GM19438 (cell line): ENCODE results near the gene URI1.
A peak's percentile ranks its signal among the peaks of the same experiment; 100 is the strongest.
"Not testable (repeated sequence)": the region's sequence is repeated elsewhere in the genome, so short reads cannot be mapped to it uniquely, and the experiment has no call there.

Experiments
- ATAC-seq: cut with Tn5 transposase; IDR thresholded peaks from one replicate; pipeline ENCODE4 v1.9.1; 2021; ENCODE audit warnings: low read depth; ENCODE audit not compliant: unreplicated experiment

Gene URI1

DNA sequence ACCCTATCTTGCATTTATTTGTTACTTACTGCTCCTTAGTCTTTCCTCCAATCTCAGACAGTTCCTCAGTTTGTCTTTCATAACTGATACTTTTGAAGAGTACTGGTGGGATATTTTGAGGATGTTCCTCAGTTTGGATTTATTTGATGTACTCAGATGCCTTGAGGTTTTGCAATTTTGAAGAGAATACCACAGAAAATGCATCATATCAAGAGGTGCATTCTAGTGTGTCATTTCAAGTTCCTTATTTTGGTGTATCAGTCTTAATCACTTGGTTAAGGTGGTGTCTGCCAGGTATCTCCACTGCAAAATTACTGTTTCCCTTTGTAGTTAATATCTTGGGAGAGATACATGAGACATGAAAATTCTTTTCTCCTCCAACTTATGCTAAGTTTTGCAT, 75.1 kb downstream of the URI1 start:
- no peak for ATAC-seq

DNA sequence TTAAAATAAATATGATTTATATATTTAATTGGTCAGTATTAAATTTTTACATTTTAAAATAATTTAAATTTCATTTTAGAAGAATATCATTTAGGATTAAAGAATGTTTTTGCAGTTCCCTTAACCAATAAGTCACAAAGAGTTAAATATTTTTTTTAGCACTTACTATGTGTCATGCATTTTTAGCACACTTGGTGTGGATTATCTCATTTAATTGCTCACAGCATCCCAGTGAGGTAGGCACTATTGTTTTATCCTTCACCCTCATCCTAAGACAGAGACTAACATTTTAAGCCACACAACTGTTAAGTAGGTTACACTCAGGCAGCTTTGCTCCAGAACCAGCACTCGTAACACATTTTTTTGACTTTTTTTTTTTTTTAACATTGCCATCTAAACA, 78.2 kb downstream of the URI1 start:
- no peak for ATAC-seq

DNA sequence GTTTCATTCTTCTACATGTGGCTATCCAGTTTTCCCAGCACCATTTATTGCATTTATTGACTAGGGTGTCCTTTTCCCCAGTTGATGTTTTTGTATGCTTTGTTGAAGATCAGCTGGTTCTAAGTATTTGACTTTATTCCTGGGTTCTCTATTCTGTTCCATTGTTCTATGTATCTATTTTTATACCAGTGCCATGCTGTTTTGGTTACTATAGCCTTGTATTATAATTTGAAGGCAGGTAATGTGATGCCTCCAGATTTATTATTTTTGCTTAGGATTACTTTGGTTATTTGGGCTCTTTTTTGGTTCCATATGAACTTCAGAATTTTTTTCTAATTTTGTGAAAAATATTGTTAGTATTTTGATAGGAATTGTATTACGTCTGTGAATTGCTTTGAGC, 80.6 kb downstream of the URI1 start:
- ATAC-seq = no peak

DNA sequence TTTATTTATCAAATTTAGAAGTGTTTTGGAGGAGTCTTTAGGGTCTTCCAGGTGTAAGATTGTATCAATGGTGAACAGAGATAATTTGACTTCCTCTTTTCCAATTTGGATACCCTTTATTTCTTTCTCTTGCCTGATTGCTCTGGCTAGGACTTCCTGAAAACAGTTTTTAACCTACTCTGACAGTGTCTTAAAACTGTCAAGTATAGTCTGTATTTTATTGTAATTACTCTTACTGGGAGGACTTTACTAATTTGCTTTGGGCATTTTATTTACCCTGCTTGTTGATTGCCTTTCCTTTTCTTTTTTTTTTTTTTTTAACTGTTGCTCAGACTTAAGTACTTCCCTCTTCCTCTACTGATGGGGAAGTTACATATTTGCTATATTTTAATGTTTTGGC, 81.3 kb downstream of the URI1 start:
- ATAC-seq = no peak

DNA sequence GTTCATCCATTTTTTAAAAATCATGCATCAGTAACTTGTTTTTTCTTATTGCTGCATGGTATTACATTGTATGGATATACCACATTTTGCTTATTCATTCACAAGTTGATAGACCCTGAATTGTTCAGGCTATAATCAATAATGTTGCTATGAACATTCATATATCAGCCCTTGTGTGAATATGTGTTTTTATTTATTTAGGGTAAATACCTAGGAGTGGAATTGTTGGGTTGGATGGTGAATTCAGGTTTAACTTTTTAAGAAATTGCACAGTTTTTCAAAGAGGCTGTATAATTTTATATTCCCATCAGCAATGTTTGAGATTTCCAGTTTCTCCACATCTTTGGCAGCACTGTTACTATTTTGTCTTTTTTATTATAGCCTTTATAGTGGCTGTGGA, 82.1 kb downstream of the URI1 start:
- ATAC-seq = no peak

DNA sequence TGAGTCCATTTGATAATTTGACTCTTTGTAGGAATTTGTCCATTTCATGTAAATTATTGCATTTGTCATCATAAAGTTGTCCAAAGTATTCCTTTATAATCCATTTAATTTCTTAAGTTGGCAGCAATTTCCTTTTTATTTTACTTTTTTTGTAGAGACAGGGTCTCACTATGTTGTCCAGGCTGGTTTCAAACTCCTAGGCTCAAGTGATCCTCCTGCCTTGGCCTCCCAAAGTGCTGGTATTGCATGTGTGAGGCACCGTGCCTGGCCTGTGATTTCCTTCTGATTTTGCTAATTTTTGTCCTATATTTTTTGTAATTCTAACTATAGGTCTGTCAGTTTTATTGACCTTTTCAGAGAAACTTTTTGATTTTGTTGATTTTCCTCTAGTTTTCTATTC, 84.9 kb downstream of the URI1 start:
- ATAC-seq = no peak

DNA sequence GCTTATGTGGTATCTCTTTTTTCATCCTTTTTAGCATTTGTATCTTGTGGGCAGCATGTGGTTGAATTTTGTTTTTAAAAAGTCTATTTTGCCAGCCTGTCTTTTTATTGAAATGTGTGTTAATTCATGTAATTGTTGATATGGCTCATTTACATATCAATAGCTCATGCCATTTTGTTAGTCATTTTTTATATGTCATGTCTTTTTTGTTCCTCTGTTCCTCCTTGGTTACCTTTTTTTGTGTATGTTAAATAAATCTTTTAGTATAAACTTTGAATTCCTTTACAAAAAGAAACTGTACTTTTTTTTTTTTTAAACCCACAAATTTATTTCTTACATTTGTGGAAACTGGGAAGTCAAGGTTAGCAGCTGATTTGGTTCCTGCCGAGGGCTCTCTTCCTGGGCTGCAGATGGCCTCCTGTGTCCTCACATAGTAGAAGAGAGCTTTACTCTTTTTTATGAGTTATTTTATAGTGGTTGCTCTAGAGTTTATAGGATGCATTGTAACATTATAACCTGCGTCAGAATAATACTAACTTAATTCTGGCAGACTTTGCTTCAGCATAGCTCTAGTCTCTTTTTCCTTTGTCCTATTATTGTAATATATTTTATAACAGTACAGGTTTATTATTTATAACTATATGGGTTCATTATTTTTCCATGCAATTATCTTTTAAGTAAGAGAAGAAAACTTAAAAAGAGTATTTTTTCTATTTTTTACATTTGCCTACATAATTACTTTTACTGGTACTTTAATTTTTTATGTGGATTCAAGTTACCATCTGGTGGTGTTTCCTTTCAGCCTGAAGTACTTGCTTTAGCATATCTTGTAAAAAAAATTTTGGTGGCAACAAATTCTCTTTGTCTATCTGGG, 86.3 kb downstream of the URI1 start:
- ATAC-seq = no peak

DNA sequence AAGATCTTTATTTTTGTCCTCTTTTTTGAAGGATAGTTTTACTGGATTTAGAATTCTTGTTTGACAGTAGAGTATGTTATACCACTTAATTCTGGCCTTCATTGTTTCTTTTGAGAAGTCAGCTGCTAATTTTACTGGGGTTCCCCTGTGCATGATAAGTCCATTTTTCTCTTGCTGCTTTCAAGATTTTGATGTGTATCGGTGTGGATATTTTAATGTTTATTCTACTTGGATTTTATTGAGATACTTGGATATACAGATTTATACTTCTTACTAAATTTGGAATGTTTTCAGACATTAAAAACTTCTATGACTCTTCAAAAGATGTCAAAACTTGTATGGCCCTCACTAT, 86.9 kb downstream of the URI1 start:
- ATAC-seq = no peak

DNA sequence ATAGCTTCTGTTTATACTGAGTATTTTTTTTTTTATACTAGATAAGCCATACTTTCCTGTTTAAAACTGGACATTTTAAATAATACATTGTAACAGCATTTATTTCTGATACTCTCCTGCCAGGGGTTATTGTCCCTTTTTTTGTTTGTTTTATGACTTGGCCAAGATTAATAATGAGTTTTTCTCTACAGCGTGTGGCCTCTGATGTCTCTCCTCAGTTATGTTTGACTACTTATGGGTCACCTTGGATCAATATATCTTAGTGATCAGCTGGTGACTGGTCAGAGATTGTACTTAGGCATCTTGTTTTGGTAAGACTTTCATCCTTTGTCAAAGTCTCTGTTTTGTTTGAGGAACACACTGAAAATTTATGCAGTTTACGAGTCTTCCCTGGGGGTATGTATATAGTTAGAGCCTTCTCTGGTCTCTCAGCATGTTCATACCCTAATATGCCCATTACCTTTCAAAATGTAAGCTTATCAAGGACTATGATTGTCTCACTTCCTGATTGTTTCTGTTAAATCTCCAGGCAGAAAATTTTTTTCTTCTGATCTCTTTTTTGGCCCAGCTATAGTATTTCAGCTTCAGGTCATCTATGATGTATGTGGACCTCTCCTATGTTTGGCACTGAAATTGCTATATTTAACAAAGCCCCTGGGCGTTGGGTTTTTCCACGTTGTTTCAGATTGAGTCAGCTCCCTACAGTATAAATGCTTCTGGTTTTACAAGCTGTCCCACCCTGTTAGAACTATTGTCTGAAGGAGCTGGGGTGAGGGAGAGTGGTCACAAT, 87.9 kb downstream of the URI1 start:
- ATAC-seq = peak; percentile 64

DNA sequence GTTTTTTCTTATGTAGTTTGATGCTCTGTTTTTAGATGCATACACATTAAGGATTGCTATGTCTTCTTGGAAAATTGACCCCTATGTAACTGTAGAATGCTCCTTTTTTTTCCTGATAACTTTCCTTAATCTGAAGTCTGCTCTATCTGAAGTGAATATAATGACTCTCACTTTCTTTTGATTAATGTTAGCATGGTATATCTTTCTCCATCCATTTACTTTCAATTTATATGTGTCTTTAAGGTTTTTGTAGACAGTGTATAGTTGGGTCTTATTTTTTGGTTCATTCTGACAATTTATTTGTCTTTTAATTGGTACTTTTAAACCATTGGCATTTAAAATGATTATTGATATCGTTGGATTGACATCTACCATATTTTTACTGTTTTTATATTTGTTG, 92.3 kb downstream of the URI1 start:
- ATAC-seq = no peak

DNA sequence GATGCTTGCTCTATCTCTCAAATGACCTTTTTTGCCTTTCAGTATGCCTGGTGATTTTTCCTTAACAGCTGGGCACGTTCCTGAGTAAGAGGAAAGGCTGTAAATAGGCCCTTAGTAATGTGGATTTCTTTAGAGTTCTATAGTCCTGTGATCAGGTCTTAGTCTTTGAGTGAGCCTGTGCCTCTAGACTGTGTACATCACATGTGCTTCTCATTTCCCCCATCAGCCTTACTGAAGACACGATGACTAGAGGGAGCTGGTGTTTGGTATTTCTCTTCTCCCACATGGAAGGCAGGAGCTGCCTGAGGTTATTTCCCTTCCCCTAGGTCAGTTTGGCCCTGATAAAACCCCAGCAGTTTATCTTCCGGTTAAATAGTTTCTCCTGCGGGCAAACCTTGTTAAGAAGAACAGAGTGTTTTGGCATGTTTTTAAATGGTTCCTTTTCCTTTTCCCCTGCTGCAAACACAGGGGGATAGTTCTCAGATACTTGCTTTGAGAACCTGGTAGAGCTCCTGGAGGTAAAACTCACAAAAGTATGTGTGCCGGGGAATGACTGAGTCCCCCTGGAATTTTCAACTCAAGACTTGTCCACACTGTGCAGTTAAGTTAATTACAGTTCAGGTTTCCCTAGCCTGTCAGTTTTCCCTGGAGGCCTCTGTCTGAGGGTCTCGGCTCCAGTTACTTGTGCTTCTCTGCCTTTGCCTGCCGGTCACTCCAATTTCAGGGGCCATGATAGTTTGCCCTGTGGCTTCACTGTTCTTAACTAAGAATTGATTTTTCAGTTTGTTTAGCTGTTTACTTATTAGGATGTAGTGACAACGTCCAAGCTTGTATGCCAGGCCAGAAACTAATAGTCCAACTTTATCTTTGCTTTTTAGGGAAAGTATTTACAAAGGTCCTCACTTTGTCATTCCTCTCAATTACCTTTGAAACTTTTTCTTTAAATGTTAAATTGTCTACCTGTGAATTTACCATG, 94.4 kb downstream of the URI1 start:
- ATAC-seq = no peak

DNA sequence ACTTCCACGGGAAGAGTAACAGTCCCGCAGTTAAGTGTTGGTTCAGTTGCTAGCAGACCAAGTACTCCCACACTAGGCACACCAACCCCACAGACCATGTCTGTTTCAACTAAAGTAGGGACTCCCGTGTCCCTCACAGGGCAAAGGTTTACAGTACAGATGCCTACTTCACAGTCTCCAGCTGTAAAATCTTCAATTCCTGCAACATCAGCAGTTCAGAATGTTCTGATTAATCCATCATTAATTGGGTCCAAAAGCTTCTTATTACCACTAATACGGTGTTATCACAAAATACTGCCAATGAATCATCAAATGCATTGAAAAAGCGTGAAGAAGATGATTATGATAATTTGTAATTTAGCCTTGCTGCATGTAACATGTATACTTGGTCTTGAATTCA, 95.8 kb downstream of the URI1 start:
- no peak for ATAC-seq

DNA sequence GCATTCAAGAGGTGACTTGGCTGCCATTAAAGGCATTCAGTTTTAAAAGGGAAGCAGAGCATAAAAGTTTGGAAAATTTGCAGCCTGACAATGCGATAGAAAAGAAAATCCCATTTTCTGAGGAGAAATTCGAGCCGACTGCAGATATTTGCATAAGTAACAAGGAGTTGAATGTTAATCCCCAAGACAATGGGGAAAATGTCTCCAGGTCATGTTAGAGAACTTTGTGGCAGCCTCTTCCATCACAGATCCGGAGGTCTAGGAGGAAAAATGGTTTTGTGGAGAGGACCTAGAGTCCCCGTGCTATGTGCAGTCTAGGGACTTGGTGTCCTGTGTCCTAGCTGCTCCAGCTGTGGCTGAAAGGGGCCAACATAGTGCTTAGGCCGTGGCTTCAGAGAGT, 99.9 kb downstream of the URI1 start:
- not testable (repeated sequence) for ATAC-seq

DNA sequence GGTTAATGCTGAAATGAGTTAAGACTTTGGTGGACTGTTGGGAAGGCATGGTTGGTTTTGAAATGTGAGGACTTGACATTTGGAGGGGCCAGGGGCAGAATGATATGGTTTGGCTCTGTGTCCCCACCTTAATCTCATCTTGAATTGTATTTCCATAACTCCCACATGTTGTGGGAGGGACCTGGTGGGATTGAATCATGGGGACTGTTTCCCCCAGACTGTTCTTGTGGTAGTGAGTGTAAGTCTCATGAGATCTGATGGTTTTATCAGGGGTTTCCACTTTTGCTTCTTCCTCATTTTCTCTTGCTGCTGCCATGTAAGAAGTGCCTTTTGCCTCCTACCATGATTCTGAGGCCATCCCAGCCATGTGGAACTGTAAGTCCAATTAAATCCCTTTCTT, 101.0 kb downstream of the URI1 start:
- ATAC-seq = not testable (repeated sequence)

DNA sequence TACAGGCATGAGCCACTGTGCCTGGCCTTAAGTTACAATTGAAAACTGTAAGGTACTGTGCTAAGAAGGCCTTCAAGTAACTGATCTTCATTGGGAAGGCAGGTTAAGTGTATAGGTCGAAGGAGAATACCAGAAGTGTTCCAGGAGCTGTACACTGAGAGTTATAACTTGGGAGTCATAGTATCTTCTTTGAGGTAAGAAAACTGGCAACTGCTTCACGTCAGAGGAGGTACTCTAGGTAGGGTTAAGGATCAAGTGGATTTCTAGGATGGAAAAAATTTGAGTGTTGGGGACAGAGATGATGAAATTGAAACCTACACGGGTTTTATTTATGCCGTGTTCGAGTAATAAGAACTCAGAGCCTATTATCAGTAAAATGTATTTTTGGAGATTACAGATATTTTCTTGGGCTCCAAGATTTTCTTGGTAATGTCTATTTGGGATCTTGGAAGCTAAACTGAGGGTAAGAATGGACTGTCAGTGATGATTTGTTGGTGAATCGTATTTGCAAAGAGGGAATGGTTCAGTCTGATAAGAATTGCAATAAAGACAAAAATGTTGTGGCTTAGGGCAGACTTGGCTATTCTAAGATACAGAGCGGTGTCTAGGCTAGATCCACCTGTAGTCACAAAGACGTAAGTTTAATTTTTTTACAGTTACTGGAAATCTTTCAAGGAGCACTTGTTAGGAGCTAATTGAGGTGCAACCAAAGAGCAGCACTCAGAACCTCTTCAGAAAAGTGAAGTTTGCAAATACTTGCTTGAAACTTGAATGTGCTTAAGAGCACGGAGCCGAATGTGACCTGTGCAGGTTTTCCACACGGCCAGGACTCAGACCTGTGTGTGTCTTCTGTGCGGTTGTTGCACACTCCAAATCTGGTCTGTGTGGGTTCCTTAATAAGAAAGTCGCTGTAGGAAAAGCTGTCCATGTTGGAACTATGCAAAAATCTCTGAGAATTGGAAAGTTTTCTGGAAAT, 102.5 kb downstream of the URI1 start:
- no peak for ATAC-seq

DNA sequence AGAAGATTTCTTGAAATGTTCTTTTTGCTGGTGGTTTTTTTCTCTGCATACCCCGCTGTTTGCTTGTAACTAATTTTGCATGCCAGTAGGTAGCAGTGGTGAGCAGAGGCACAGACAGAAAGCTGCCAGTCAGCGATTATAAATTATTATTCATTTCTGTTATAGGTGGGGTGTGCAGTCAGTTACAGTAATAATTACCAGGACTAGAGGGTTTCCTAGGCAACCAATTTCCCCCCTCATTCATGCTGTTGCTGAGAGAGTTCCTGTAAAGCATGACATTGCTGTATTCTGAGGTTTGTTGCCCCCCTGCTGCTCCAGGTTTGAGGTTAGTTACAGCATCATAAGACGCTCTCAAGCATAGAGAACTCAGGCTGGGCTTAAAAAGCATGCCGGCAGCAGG, 104.5 kb downstream of the URI1 start:
- ATAC-seq = no peak

DNA sequence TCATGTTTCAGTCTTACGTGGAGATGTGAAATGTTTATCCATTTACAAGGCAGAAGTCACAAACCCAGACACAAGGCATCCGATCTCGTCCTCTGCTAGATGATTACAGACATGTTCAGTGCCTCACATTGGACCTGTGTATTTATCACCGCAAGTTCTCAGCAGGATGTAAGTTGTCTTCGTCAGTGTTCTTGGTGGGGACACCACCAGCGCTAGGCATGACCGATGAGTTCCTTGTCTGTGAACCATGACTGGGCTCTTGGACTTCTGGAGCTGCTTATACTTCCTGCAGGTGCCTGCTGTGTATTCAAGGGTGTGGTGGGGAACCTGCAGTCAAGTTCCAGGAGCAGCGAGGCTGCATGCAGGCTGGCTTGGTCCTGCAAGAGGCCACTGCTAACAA, 105.4 kb downstream of the URI1 start:
- ATAC-seq = no peak

DNA sequence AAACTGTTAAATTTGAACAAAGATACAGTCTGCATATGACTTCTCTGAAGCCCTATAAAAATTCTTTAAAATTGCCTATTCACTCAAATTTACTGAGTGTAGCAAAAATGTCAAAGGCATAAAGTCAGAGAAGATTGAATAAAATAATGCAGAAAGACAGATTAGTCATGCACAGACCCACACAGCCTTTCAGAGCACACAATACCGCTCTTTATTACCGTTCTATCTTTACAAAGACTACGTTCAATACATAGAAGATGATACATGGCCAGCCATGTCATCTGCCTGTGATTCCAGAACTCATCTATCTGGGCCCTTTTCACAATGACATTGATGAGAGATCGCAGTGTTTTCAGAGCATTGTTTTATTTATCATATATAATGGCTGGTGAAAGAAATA, 107.2 kb downstream of the URI1 start:
- no peak for ATAC-seq

DNA sequence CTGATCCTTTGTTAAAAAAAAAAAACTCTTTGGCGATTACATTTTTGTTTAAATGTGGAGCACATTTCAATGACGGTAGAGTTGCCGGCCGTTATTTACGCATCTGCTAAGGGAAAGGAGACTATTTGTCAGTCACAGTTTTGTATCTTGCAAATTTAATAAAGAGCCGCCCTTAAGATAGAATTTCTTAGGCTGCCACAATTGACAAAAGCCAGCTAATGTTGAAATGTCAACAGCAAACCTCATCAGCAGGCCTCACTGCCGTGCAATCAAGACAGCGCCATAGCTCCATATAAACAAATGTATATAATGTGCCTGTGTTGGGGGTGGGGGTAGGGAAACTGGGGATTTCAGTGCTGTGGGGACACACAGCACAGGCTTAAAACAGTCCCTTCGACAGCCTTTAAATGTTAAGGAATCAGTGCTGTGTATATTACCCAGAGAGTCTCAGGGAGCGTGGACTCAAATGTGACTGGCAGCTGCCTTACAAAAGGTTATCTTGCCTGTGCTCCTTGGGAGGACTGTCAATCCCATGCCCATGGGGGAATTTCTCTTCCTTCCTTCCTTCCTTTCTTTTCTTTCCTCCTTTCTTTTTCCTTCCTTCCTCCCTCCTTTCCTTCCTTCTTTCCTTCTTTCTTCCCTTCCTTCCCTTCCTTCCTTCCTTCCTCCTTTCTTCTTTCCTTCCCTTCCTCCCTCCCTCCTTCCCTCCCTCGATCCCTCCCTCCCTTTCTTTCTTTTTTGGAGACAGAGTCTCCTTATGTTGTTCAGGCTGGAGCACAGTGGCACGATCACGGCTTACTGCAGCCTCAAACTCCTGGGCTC, 108.0 kb downstream of the URI1 start:
- no peak for ATAC-seq
